Smooth muscle cell (in vitro differentiated cells): ENCODE measurements around the gene SLC22A7. TPM values are rescaled to one million over a fixed set of nuclear protein-coding genes. Genes with fewer than 3 reads are reported as not detected.
A peak's percentile ranks its signal among the peaks of the same experiment; 100 is the strongest.

Source experiments
- DNase-seq: peaks from one replicate; lab custom pipeline; 2025; ENCODE audit not compliant: unreplicated experiment; lab: John Stamatoyannopoulos, UW
- H2AFZ ChIP-seq: fragments of 200-600 bp; sonication (generic); 2 replicates; pipeline ENCODE4 v1.6.0; 2016; ENCODE audit warnings: antibody characterized with exemption, low read depth, mild to moderate bottlenecking
- H3F3A ChIP-seq: fragments of 200-600 bp; sonication (generic); 2 replicates; pipeline ENCODE4 v1.6.0; 2017; ENCODE audit warnings: antibody characterized with exemption, low read depth
- H3K27ac ChIP-seq: fragments of 200-600 bp; sonication (generic); 2 replicates; pipeline ENCODE4 v1.5.1; 2016; ENCODE audit warnings: low read depth, mild to moderate bottlenecking
- H3K27me3 ChIP-seq: fragments of 200-600 bp; sonication (generic); 2 replicates; pipeline ENCODE4 v1.6.1; 2016; ENCODE audit warnings: low read depth, mild to moderate bottlenecking
- H3K36me3 ChIP-seq: fragments of 200-600 bp; sonication (generic); 2 replicates; pipeline ENCODE4 v1.5.1; 2016; ENCODE audit warnings: low read depth
- H3K4me1 ChIP-seq: fragments of 200-600 bp; sonication (generic); 2 replicates; pipeline ENCODE4 v1.5.1; 2016; ENCODE audit warnings: low read depth
- H3K4me2 ChIP-seq: fragments of 200-600 bp; sonication (generic); 2 replicates; pipeline ENCODE4 v1.6.0; 2016; ENCODE audit warnings: mild to moderate bottlenecking
- H3K4me3 ChIP-seq: fragments of 200-600 bp; sonication (generic); 2 replicates; pipeline ENCODE4 v1.5.1; 2016; ENCODE audit warnings: mild to moderate bottlenecking
- H3K79me2 ChIP-seq: fragments of 200-600 bp; sonication (generic); 2 replicates; pipeline ENCODE4 v1.6.0; 2016; ENCODE audit warnings: low read depth, mild to moderate bottlenecking
- H3K9ac ChIP-seq: fragments of 200-600 bp; sonication (generic); 2 replicates; pipeline ENCODE4 v1.6.0; 2016; ENCODE audit warnings: low read depth
- H3K9me3 ChIP-seq: fragments of 200-600 bp; sonication (generic); replicated peaks from 2 replicates; pipeline ENCODE4 v1.5.1; 2016; ENCODE audit warnings: low read depth
- H4K20me1 ChIP-seq: fragments of 200-600 bp; sonication (generic); 2 replicates; pipeline ENCODE4 v1.6.0; 2016; ENCODE audit warnings: low read depth
- WGBS: methylation state at CpG from one replicate; pipeline ENCODE4 v1.1.7; 2016; ENCODE audit warnings: low lambda C conversion rate; 5-methylcytosine and 5-hydroxymethylcytosine counted together
- polyA plus RNA-seq: library from polyadenylated mRNA; unstranded; fragments of >200 nt; fragmentation: Nextera tagmentation; extraction: Ambion mirVana; gene quantifications from 2 replicates; pipeline ENCODE4 v1.2.1, GENCODE V29; 2016
- total RNA-seq: library from RNA; depleted of rRNA; stranded (reverse); fragments of >200 nt; gene quantifications from 2 replicates; pipeline ENCODE4 v1.2.3, GENCODE V29; 2014
- TF ChIP-seq, protein P1 (sequence below): fragments of 200-600 bp; sonication (generic); IDR thresholded peaks from 2 replicates; pipeline ENCODE4 v1.5.1; 2017; ENCODE audit warnings: borderline replicate concordance, mild to moderate bottlenecking, antibody characterized with exemption; ENCODE audit not compliant: insufficient read depth, poor library complexity, severe bottlenecking

The SLC22A7 gene
- total and polyA plus RNA-seq, 2 experiments from 2014 or later = not detected

DNA sequence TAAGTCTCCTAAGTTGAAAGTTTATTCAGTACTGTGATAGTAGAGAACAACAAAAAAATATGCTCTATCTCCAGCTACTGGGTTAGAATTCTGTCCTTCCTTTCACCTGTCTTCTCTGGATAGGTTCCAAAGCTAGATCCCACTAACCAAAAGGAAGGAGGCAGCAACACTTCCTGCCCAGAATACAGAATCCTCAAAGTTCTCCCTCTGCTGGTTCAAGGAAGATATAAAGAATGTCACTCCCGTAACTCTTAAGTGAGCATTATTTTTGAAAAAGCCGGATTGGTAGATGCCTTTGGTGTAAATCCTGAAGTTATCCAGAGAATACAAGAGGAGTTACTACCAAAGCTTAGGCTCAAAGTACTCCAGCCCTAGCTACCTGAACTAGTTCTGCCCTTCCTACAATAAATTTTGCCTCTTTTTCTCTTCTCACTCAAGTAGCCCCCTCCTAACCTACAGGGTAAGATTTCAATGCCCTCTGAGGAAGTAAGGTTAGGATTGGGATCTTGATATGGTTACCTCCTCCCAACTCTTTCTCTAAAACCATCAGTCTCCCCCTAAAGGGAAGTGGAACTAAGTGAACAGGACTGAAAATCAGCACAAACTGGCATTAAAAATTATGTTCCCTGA, 36.5 kb downstream of the SLC22A7 start:
- Histone ChIP-seq H3K9me3 (no peaks in the 10 kb centered on the region), H3K27me3 (no peaks in the 10 kb centered on the region), H3K9ac (no peak overlapping the region), H4K20me1 (no peaks in the 10 kb centered on the region), H3K4me1 (no peaks in the 10 kb centered on the region), H3K79me2 (no peaks in the 10 kb centered on the region), H3K4me2 (no peak overlapping the region), H3F3A (no peaks in the 10 kb centered on the region), H3K36me3 (peaks cover 4% of the 10 kb centered on the region), H3K27ac (no peak overlapping the region), H2AFZ (no peak overlapping the region), H3K4me3 (no peak overlapping the region)
- TF ChIP-seq, protein P1, sequence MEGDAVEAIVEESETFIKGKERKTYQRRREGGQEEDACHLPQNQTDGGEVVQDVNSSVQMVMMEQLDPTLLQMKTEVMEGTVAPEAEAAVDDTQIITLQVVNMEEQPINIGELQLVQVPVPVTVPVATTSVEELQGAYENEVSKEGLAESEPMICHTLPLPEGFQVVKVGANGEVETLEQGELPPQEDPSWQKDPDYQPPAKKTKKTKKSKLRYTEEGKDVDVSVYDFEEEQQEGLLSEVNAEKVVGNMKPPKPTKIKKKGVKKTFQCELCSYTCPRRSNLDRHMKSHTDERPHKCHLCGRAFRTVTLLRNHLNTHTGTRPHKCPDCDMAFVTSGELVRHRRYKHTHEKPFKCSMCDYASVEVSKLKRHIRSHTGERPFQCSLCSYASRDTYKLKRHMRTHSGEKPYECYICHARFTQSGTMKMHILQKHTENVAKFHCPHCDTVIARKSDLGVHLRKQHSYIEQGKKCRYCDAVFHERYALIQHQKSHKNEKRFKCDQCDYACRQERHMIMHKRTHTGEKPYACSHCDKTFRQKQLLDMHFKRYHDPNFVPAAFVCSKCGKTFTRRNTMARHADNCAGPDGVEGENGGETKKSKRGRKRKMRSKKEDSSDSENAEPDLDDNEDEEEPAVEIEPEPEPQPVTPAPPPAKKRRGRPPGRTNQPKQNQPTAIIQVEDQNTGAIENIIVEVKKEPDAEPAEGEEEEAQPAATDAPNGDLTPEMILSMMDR = peak; percentile 57
- DNase-seq = no peak
- WGBS = 17% methylated on average over 2 of the region's 2 CpGs

DNA sequence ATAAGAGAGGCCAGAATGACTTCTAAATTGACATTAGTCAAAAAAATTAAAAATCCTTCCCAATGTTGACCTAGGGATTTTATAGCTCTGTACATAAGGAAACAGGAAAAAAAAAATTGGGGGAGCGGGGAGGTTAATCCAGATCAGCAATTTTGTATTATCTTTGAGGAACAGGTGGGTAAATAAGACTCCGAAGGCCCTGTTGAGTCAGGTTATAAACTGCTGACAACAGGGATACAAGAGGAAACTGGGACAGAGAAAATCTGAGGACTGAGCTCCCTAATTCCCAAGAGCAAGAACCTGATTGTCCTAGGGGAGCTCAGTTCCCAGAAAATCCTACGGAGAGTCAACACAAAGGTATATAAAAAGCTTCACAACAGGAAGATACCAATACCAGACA, 37.4 kb downstream of the SLC22A7 start:
- Histone ChIP-seq H3K27ac (no peak overlapping the region), H3F3A (no peaks in the 10 kb centered on the region), H3K27me3 (no peaks in the 10 kb centered on the region), H3K4me1 (no peaks in the 10 kb centered on the region), H3K9ac (no peak overlapping the region), H3K79me2 (no peaks in the 10 kb centered on the region), H2AFZ (no peak overlapping the region), H3K4me3 (no peak overlapping the region), H3K36me3 (peaks cover 4% of the 10 kb centered on the region), H3K4me2 (no peak overlapping the region), H3K9me3 (no peaks in the 10 kb centered on the region), H4K20me1 (no peaks in the 10 kb centered on the region)
- WGBS = 95% methylated on average over 3 of the region's 3 CpGs
- DNase-seq = no peak
- TF ChIP-seq, protein P1 = no peak

DNA sequence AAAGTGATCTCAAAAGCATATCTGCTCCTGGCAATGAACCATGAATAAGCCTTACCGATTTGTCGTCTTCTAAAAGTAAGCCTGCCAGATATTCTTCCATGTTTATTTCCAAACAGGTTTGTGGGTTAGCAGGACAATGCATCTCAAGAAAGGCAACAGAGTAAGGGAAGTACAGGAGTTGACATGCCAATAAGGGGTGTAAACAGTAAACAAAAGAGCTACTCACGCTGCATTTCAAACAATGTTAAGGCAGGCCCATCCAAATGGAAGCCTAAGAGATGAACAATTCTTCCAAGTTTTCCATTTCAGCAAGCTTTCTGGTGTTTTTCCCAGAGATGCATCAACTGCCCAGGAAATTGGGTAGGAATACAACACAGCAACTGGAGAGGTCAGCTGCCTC, 38.3 kb downstream of the SLC22A7 start:
- no peak overlapping the region for H3K27ac ChIP-seq
- no peak overlapping the region for H3K4me3 ChIP-seq
- DNase-seq = no peak
- no peaks in the 10 kb centered on the region for H3K9me3 ChIP-seq
- H3K79me2 ChIP-seq = no peaks in the 10 kb centered on the region
- no peak overlapping the region for H3K4me2 ChIP-seq
- no peak overlapping the region for H2AFZ ChIP-seq
- TF ChIP-seq, protein P1 = no peak
- no peaks in the 10 kb centered on the region for H3F3A ChIP-seq
- no peaks in the 10 kb centered on the region for H3K27me3 ChIP-seq
- H3K4me1 ChIP-seq = no peaks in the 10 kb centered on the region
- no peak overlapping the region for H3K9ac ChIP-seq
- H4K20me1 ChIP-seq = no peaks in the 10 kb centered on the region
- 87% methylated on average over 3 of the region's 3 CpGs for WGBS
- peaks cover 4% of the 10 kb centered on the region for H3K36me3 ChIP-seq

DNA sequence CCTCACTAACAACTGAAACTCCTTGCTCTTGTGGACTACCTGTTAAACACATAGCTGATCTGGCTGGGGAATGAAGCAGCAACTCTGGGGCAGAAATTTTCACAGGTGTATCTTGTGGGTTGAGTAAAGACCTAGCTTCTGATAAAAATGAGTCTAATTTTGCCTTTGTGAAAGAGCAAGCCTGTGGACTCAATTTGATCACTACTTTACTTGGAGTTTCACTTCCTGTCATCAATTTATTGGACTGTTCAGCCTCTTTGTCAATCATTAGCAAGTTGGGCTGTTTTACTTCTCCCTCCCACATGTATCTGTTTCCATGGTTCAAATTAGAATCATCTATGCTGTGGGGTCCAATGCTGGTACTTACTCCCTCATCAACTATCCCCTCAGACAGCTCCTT, 40.2 kb downstream of the SLC22A7 start:
- no peaks in the 10 kb centered on the region for H3F3A ChIP-seq
- H3K36me3 ChIP-seq = peaks cover 17% of the 10 kb centered on the region
- no peak overlapping the region for H3K4me3 ChIP-seq
- no peaks in the 10 kb centered on the region for H4K20me1 ChIP-seq
- H3K27ac ChIP-seq = no peak overlapping the region
- no peak overlapping the region for H3K9ac ChIP-seq
- H3K27me3 ChIP-seq = no peaks in the 10 kb centered on the region
- no peak for DNase-seq
- no peak overlapping the region for H2AFZ ChIP-seq
- H3K4me1 ChIP-seq = no peaks in the 10 kb centered on the region
- TF ChIP-seq, protein P1 = no peak
- no peaks in the 10 kb centered on the region for H3K79me2 ChIP-seq
- no peak overlapping the region for H3K4me2 ChIP-seq
- no peaks in the 10 kb centered on the region for H3K9me3 ChIP-seq
